NB4 (cell line): ENCODE data around the gene KAZN.

ENCODE experiments used
- DNase-seq: peaks from one replicate; pipeline ENCODE4 v3.0.0; 2010; ENCODE audit warnings: low read depth
- H3K4me3 ChIP-seq: one replicate; pipeline ENCODE4 v1.5.1; 2011; ENCODE audit warnings: mild to moderate bottlenecking, low read depth, low read length, moderate library complexity
- CTCF ChIP-seq: IDR thresholded peaks from one replicate; pipeline ENCODE4 v1.5.1; 2012; ENCODE audit warnings: low read depth, low read length
- MAX ChIP-seq: IDR thresholded peaks from 2 replicates; pipeline ENCODE4 v1.6.1; 2011; ENCODE audit warnings: low read depth, low read length
- MYC ChIP-seq: IDR thresholded peaks from 2 replicates; pipeline ENCODE4 v1.6.1; 2011; ENCODE audit warnings: low read depth, low read length
- POLR2A ChIP-seq: IDR thresholded peaks from 2 replicates; pipeline ENCODE4 v1.6.1; 2011; ENCODE audit warnings: mild to moderate bottlenecking; ENCODE audit not compliant: insufficient read length; ENCODE audit errors: extremely low read depth

The KAZN gene

DNA sequence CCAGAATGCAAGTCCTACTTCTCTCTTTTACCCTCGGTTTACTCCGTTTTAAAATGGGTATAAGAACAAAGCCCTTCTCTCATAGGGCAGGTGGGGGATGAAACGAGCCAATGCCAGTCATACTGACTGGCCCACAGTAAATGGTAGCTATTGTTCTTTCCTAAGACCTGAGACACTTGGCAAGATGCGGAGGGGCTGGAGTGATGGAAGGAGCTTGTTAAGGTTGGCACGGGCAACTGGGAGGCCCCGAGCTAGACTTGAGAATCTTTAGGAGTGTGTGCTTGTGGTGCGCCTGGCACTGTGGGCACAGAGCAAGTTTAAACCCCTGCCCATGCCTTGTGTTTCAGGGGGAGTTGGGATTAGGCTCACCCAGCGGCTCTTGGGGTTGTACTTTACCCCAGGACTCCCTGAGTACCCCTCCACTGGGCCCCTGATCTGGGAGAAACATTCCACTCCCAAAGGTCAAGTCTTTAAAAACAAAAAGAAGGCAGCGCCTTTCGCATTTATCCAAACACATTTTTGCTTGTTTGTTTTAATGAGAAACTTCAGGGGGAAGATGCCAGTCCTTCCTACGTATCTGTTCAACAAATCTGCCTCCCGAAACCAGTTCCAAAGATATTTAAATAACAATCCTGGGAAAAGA lies 314.5 kb downstream of the KAZN start:
- no peak overlapping the region for H3K4me3 ChIP-seq
- TF ChIP-seq MAX (no peak), POLR2A (no peak), CTCF (no peak)
- DNase-seq = no peak

- TF ChIP-seq CTCF = no peak
- TF ChIP-seq MYC = no peak
- no peak for TF ChIP-seq MAX
- TF ChIP-seq POLR2A = no peak
- peak; percentile 9 for DNase-seq
Measured at GRCh38 chr1:14913482-14914177, 315.1 kb downstream of the KAZN start.

DNA sequence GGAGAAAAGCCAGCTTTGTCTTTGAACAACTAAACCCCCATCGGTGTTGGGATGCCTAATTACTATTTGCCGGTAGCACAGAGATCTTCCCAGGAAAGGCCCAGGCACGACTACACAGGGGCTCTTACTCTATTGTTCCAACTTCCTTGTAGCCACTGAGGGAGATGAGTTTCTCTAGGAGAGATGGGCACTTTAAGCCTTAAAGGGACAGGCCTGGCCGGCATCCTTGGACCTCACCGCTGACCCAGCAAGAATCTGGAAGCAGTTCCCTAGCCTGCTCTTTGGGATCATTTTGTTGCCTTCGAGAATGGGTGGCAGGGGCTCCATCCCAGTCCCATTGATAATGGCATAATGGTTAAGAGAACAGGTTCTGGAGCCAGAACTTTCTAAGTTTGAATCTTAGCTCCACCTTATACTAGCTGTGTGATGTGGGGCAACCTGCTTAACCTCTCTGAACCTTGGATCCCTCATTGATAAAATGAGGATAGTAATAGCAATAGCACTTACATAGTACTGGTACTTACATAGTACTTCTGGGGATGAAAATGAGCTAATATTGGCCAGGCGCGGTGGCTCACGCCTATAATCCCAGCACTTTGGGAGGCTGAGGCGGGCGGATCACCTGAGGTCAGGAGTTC lies 316.0 kb downstream of the KAZN start:
- no peak overlapping the region for H3K4me3 ChIP-seq
- DNase-seq = no peak
- TF ChIP-seq MYC (no peak), POLR2A (no peak), MAX (no peak), CTCF (no peak)

More at GRCh38 chr1:14913482-14914177, 315.1 kb downstream of the KAZN start:
- H3K4me3 ChIP-seq = no peak overlapping the region

DNA sequence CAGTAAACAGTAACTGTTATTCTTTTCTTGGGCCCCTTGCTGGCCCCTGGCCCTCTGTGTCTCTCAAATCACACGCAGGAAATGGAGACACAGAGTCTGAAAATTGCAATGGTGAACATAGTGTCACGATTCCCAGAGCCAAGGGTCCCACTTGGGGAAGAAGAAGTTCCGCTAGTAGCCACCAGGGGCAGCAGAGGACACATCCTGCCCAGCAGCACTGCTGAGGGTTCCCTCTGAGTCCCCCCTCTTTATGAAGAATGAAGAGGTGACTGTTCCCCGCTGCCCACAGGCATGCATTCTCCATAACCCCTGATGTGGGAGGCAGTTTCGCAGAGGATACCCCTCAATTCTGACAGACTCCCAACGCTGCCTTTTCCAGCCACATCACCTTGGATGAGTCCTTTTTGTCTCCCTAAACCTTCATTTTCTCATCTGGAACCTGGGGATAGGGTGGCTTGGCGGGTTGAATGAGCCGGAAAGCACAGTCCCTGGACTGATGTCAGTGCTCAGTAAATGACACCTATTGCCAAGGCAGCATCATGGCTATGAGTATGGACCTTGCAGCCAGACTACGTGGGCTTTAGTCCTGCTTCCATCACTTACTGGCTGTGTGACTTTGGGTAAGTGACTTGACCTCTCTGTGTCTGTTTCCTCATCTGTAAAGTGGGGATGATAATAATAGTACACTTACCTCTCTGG lies 317.0 kb downstream of the KAZN start:
- no peak overlapping the region for H3K4me3 ChIP-seq
- peak; percentile 51 for DNase-seq
- TF ChIP-seq CTCF (peak; percentile 81), MAX (no peak)

- no peak for TF ChIP-seq MYC
- TF ChIP-seq POLR2A = no peak
- no peak for TF ChIP-seq CTCF
- no peak for TF ChIP-seq MAX
- H3K4me3 ChIP-seq = no peak overlapping the region
- no peak for DNase-seq
Measured at GRCh38 chr1:14919289-14919688, 320.8 kb downstream of the KAZN start.
